ENCODE data around the gene CSNK1G2. TPM values are rescaled to one million over a fixed set of nuclear protein-coding genes. Genes with fewer than 3 reads are reported as not detected.

CSNK1G2 gene
- total RNA-seq, 1 experiment from 2014 or later = 100.0 TPM

- Mint-ChIP-seq H3K27ac (no peak overlapping the region), H3K4me3 (no peak overlapping the region), H3K9me3 (peaks cover 14 to 17% of the 10 kb centered on the region in 2 experiments), H3K36me3 (ENCODE audit: insufficient read depth in 1 of 3, low read depth in 3 of 3) (peaks cover 6 to 10% (median 10%) of the 10 kb centered on the region in 3 experiments; a peak in 6 of 7 replicates), H3K27me3 (ENCODE audit: low read depth) (peaks cover 19% of the 10 kb centered on the region), H3K4me1 (peaks cover 1 to 8% of the 10 kb centered on the region in 2 experiments; a peak in 1 of 4 replicates)
- DNase-seq = no peak
- H2AK5ac ChIP-seq (ENCODE audit: insufficient read length, low read length) = no peak overlapping the region
- no peak overlapping the region for H2BK12ac ChIP-seq (ENCODE audit: insufficient read length, low read depth, low read length)
- no peaks in the 10 kb centered on the region for H3K79me2 ChIP-seq (ENCODE audit: insufficient read depth, low read length)
- no peak overlapping the region for H3K4ac ChIP-seq (ENCODE audit: low read depth, low read length)
- no peak overlapping the region for H4K5ac ChIP-seq (ENCODE audit: insufficient read length, low read depth, low read length)
- H3K14ac ChIP-seq (ENCODE audit: insufficient read depth, low read length) = no peak overlapping the region
- H3K4me1 ChIP-seq (ENCODE audit: insufficient read depth, low read length) = no peaks in the 10 kb centered on the region
- no peak overlapping the region for H2BK15ac ChIP-seq (ENCODE audit: low read depth, low read length)
- no peak overlapping the region for H4K8ac ChIP-seq (replicated peaks; ENCODE audit: insufficient read length, low read depth, low read length)
- no peak overlapping the region for H2AFZ ChIP-seq (ENCODE audit: low read length)
- no peaks in the 10 kb centered on the region for H3K9me3 ChIP-seq (ENCODE audit: control insufficient read depth, low read depth, low read length)
- no peak overlapping the region for H2BK120ac ChIP-seq (ENCODE audit: low read depth, low read length, poor library complexity, severe bottlenecking)
- H2BK5ac ChIP-seq (ENCODE audit: insufficient read length, low read length) = no peak overlapping the region
- no peak overlapping the region for H2BK20ac ChIP-seq (ENCODE audit: low read depth, low read length, poor library complexity, severe bottlenecking)
- no CpG with 5 or more reads among the region's 8 CpGs for WGBS (ENCODE audit: extremely low coverage, insufficient read length, low lambda C conversion rate)
- no peak overlapping the region for H3K27ac ChIP-seq (ENCODE audit: insufficient read length, low read depth, low read length)
- H4K91ac ChIP-seq (ENCODE audit: insufficient read length, low read depth, low read length) = no peak overlapping the region
- H3K79me1 ChIP-seq (ENCODE audit: insufficient read depth, low read depth, low read length, poor library complexity, severe bottlenecking) = no peaks in the 10 kb centered on the region
- no peak overlapping the region for H3K18ac ChIP-seq (ENCODE audit: insufficient read length, low read depth, low read length)
- H3K9ac ChIP-seq (ENCODE audit: extremely low read depth, insufficient read length, low read length) = no peak overlapping the region
- no peaks in the 10 kb centered on the region for H3K27me3 ChIP-seq (ENCODE audit: insufficient read depth, low read length)
- no peak overlapping the region for H3K23ac ChIP-seq (ENCODE audit: insufficient read length, low read depth, low read length)
- peaks cover 6% of the 10 kb centered on the region for H3K23me2 ChIP-seq (ENCODE audit: insufficient read length, low read depth, low read length, poor library complexity, severe bottlenecking)
- TF ChIP-seq CTCF (conservative IDR thresholded peaks at IDR 0.05) = no peak
- no peak overlapping the region for H3T11ph ChIP-seq (ENCODE audit: low read length)
- H3K56ac ChIP-seq (ENCODE audit: insufficient read length, low read depth, low read length) = no peak overlapping the region
- no peaks in the 10 kb centered on the region for H4K20me1 ChIP-seq (ENCODE audit: control insufficient read depth, insufficient read depth, insufficient read length)
- no peak overlapping the region for H3K4me2 ChIP-seq (ENCODE audit: insufficient read depth, insufficient read length, low read length)
Measured at GRCh38 chr19:1933942-1934341, 7.0 kb upstream of the CSNK1G2 start.
